GM12874 (cell line): ENCODE measurements around the gene GSS.

Experiments used
- CTCF ChIP-seq: IDR thresholded peaks from 2 replicates; pipeline ENCODE4 v1.5.1; 2011; ENCODE audit warnings: low read depth, mild to moderate bottlenecking, control low read depth, low read length, moderate library complexity; ENCODE audit not compliant: insufficient read depth

GSS gene

GRCh38 chr20:34947336-34947735 is 8.3 kb downstream of the GSS start:
- no peak for TF ChIP-seq CTCF

- TF ChIP-seq CTCF = no peak
These were observed 8.9 kb downstream of the GSS start for GRCh38 chr20:34946661-34947060.

GRCh38 chr20:34945315-34946077 is 10.1 kb downstream of the GSS start:
- TF ChIP-seq CTCF = no peak

GRCh38 chr20:34943808-34944567 is 11.6 kb downstream of the GSS start:
- no peak for TF ChIP-seq CTCF

- TF ChIP-seq CTCF = no peak
These were observed 13.3 kb downstream of the GSS start for GRCh38 chr20:34942301-34942700.

GRCh38 chr20:34941226-34941625 is 14.4 kb downstream of the GSS start:
- no peak for TF ChIP-seq CTCF

GRCh38 chr20:34940081-34940481 is 15.5 kb downstream of the GSS start:
- no peak for TF ChIP-seq CTCF
